ENCODE results near the gene HGD. TPM values are rescaled to one million over a fixed set of nuclear protein-coding genes. Genes with fewer than 3 reads are reported as not detected.
"Not testable (repeated sequence)": the region's sequence is repeated elsewhere in the genome, so short reads cannot be mapped to it uniquely, and the experiment has no call there.

The HGD gene
- total RNA-seq, 2 donors from 2014 or later = 0.41 TPM; not detected in 1

- Histone ChIP-seq H3K4me3 (no peak overlapping the region), H3K27ac (no peak overlapping the region), H3K36me3 (no peaks in the 10 kb centered on the region), H3K27me3 (no peaks in the 10 kb centered on the region), H3K4me1 (no peaks in the 10 kb centered on the region), H3K9me3 (peaks cover 0 to 18% of the 10 kb centered on the region in 2 donors)
- DNase-seq (ENCODE audit: low spot score) = no peak
- TF ChIP-seq CTCF (IDR thresholded peaks at IDR 0.05) = no peak
These were observed 59.6 kb downstream of the HGD start for GRCh38 chr3:120622457-120622856.

- DNase-seq (ENCODE audit: low spot score); H3K36me3 ChIP-seq; H3K4me1 ChIP-seq; H3K4me3 ChIP-seq; H3K27ac ChIP-seq; H3K27me3 ChIP-seq; H3K9me3 ChIP-seq: not testable (repeated sequence)
These were observed 65.3 kb downstream of the HGD start for GRCh38 chr3:120616745-120617144.

- Histone ChIP-seq H3K27me3 (no peaks in the 10 kb centered on the region), H3K27ac (peak overlapping the region in 1 of 2 donors; percentile 46), H3K4me1 (no peaks in the 10 kb centered on the region), H3K36me3 (no peaks in the 10 kb centered on the region), H3K4me3 (no peak overlapping the region), H3K9me3 (no peaks in the 10 kb centered on the region)
- no peak for TF ChIP-seq CTCF (IDR thresholded peaks at IDR 0.05)
- DNase-seq (ENCODE audit: low spot score) = peak; percentile 60
These were observed 66.0 kb downstream of the HGD start for GRCh38 chr3:120615847-120616609.

- TF ChIP-seq CTCF (IDR thresholded peaks at IDR 0.05) = no peak
- no peak for DNase-seq (ENCODE audit: low spot score)
- no peak overlapping the region for H3K27ac ChIP-seq
- no peaks in the 10 kb centered on the region for H3K36me3 ChIP-seq
- no peak overlapping the region for H3K4me3 ChIP-seq
- H3K27me3 ChIP-seq = no peaks in the 10 kb centered on the region
- no peaks in the 10 kb centered on the region for H3K9me3 ChIP-seq
- no peaks in the 10 kb centered on the region for H3K4me1 ChIP-seq
These were observed 67.3 kb downstream of the HGD start for GRCh38 chr3:120614765-120615164.

- no peak for DNase-seq (ENCODE audit: low spot score)
- no peak overlapping the region for H3K27ac ChIP-seq
- no peak for TF ChIP-seq CTCF (IDR thresholded peaks at IDR 0.05)
- no peaks in the 10 kb centered on the region for H3K36me3 ChIP-seq
- no peaks in the 10 kb centered on the region for H3K9me3 ChIP-seq
- no peaks in the 10 kb centered on the region for H3K4me1 ChIP-seq
- H3K4me3 ChIP-seq = no peak overlapping the region
- H3K27me3 ChIP-seq = no peaks in the 10 kb centered on the region
These were observed 73.5 kb downstream of the HGD start for GRCh38 chr3:120608506-120608905.

- Histone ChIP-seq H3K9me3 (no peaks in the 10 kb centered on the region), H3K36me3 (peaks cover 23% of the 10 kb centered on the region), H3K4me3 (no peak overlapping the region), H3K27ac (no peak overlapping the region), H3K4me1 (peaks cover 0 to 10% of the 10 kb centered on the region in 2 donors), H3K27me3 (no peaks in the 10 kb centered on the region)
- no peak for DNase-seq (ENCODE audit: low spot score)
- no peak for TF ChIP-seq CTCF (IDR thresholded peaks at IDR 0.05)
These were observed 77.3 kb downstream of the HGD start for GRCh38 chr3:120604784-120605183.
